Hematopoietic multipotent progenitor cell treated with erythropoietin and hydrocortisone succinate and interleukin-3 and kit ligand, for 6 days (in vitro differentiated cells): Measurements from ENCODE around the gene PCDHGC3.

Source experiments
- DNase-seq: peaks from one replicate; pipeline ENCODE4 v3.0.0-alpha.2; 2015

The PCDHGC3 gene

DNA sequence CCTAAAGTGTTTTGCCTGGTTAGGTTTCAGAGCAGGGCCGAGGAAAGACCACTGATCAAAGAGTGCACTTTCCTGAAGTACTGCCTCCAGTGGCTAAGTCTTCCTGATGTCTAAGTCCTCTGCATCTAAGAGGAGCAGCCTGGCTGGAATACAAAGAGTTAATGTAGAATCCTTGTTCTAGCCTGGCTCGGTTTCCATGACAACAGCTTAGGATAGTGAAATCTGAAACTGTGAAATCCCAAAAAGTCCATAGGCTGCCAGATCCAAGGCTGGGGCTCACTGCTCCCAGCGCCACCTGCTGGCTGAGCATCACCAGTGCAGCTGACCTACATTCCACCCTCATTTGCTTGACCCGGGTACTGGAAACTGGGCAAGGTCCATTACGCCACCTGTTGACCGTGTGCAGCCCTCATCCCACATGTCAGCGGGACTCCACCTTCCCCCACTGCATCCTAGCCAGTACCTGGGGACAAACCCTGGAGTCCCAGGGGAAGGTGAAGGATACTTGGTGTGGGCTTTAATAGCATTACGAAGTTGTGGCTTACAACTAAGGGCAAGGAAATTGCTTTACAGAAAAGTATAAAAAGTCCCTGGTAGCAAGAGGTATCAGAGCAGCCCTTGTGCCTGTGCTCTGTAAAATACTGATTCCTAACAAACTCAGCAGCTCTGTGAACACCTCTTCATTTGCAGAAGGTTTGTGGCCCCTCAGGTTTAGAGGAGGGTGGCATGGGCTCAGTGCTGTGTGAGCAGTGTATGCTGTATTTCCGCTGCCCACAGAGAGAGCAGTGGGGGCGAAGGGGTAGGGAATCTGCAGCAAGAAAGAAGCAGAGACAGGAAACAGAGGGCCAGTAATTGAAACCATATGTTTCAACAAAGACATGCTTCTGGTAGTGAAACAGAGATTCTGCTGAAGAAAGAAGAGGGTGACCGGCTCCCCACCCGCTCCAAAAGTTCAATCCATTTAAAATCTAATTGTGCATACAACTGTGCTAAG, 49.1 kb downstream of the PCDHGC3 start:
- peak; percentile 77 for DNase-seq

DNA sequence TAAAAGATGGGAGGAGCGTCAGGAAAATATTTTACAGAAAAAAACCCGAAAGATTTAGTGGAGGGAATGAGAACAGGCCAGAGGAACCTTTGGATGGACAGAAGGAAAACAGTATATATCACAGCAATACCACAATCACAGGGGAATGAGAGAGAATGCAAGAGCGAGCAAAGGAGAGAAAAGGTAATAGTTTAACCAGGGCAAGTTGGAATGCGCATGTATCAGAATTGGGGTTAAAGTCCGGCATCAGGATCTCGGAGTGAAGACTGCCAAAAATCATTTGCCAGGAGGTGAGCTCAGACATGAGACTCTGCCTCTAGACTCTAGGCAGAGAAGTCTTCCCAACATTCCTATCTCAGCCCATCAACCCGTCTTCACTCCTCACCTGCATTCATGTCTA, 49.9 kb downstream of the PCDHGC3 start:
- no peak for DNase-seq

DNA sequence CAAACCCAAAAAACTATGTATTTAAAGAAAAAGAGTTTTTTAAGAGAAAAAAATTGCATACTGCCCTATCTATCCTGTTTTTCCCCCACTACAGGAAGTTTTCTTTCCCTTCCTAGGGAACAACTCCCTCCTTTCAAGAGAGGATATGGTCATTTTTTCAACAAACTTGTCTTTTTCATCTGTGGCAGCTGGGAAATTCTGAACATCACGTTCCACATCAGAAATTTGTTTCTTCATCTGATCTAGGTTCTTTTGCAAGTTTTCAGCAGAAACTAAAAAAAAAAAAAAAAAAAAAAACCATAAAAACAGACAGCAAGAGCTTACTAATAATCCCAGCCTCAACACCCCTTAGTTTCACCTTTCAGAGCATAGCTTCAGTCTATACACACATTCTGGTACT, 51.7 kb downstream of the PCDHGC3 start:
- DNase-seq = no peak
